Spleen (tissue), 11 donors: ENCODE data around the gene RNF224. TPM values are rescaled to one million over a fixed set of nuclear protein-coding genes. Genes with fewer than 3 reads are reported as not detected.

ENCODE experiments used
- DNase-seq: peaks from one replicate; pipeline ENCODE4 v3.0.0-alpha.2; 2020
- H3K27ac ChIP-seq, 8 donors: fragments of 200-600 bp; sonication (generic) in 7 of 8; 1 replicate in 4 of 8; 2 replicates in 4 of 8; pipeline versions ENCODE4 v1.5.0 to v1.8.0; 2016 to 2021; ENCODE audit warnings: inconsistent platforms in 4 of 8, mild to moderate bottlenecking in 4 of 8, moderate library complexity in 1 of 8
- H3K27me3 ChIP-seq, 7 donors: fragments of 200-600 bp; sonication (generic) in 6 of 7; replicated peaks in 1 of 7; 1 replicate in 4 of 7; 2 replicates in 3 of 7; pipeline versions ENCODE4 v1.5.0 to v1.8.0; 2016 to 2021; ENCODE audit warnings: inconsistent platforms in 3 of 7, mild to moderate bottlenecking in 1 of 7
- H3K36me3 ChIP-seq, 6 donors: fragments of 200-600 bp; sonication (generic) in 5 of 6; 1 replicate in 4 of 6; 2 replicates in 2 of 6; pipeline versions ENCODE4 v1.5.0 to v1.8.0; 2016 to 2021; ENCODE audit warnings: inconsistent platforms in 2 of 6
- H3K4me1 ChIP-seq, 6 donors: fragments of 200-600 bp; sonication (generic) in 5 of 6; 1 replicate in 3 of 6; 2 replicates in 3 of 6; pipeline versions ENCODE4 v1.5.0 to v1.8.0; 2016 to 2021; ENCODE audit warnings: inconsistent platforms in 3 of 6
- H3K4me3 ChIP-seq, 8 donors: fragments of 200-600 bp; sonication (generic) in 7 of 8; 1 replicate in 4 of 8; 2 replicates in 4 of 8; pipeline versions ENCODE4 v1.5.0 to v1.8.0; 2016 to 2021; ENCODE audit warnings: inconsistent platforms in 4 of 8, mild to moderate bottlenecking in 4 of 8, moderate library complexity in 2 of 8
- H3K9me3 ChIP-seq, 8 donors: fragments of 200-600 bp; sonication (generic) in 7 of 8; 1 replicate in 4 of 8; 2 replicates in 4 of 8; pipeline versions ENCODE4 v1.5.0 to v1.8.0; 2016 to 2021; ENCODE audit warnings: inconsistent platforms in 4 of 8
- CTCF ChIP-seq, 11 experiments: fragments of 200-600 bp in 7 of 11; fragments of 450-650 bp in 4 of 11; sonication (generic) in 4 of 11; IDR thresholded peaks in 8 of 11; conservative IDR thresholded peaks in 3 of 11; 1 replicate in 7 of 11; 2 replicates in 4 of 11; pipeline versions ENCODE4 v1.4.0 to v1.8.0; 2016 to 2021; ENCODE audit warnings: antibody characterized with exemption in 11 of 11, inconsistent platforms in 4 of 11, mild to moderate bottlenecking in 1 of 11
- POLR2A ChIP-seq, 3 donors: fragments of 450-650 bp; IDR thresholded peaks; one replicate each; pipeline ENCODE4 v1.5.1; 2017; ENCODE audit warnings: antibody characterized with exemption in 3 of 3, mild to moderate bottlenecking in 1 of 3
- POLR2AphosphoS5 ChIP-seq, 3 donors: sonication (generic); formaldehyde crosslinking; IDR thresholded peaks; one replicate each; pipeline ENCODE4 v1.5.1; 2017; ENCODE audit warnings: antibody characterized with exemption in 3 of 3
- WGBS, 5 donors: extraction: QIAGEN DNeasy Blood & Tissue Kit in 3 of 5; methylation state at CpG; one replicate each; pipeline versions ENCODE4 v1.1.5 to v1.1.7; 2013 to 2018; 5-methylcytosine and 5-hydroxymethylcytosine counted together
- intact Hi-C: fragments of 100-400 bp; cut with DNase I; formaldehyde crosslinking; loops from one replicate; pipeline ENCODE4 v1.15.0; 2023; ENCODE audit warnings: low total_unique reads
- polyA plus RNA-seq, 3 donors: library from polyadenylated mRNA; stranded (reverse); fragments of 200-250 nt; gene quantifications; one replicate each; pipeline ENCODE4 v1.2.1, GENCODE V29; 2013
- total RNA-seq, 7 donors: library from RNA; depleted of rRNA in 3 of 7; stranded (reverse); fragments of >200 nt in 3 of 7; fragmentation: NEBNext Ultra II Directional in 4 of 7; extraction: Animal tissue kit (Norgen Biotek cat#: 25700) in 4 of 7; gene quantifications; one replicate each; pipeline versions ENCODE4 v1.1.0 to v1.2.1, GENCODE V29; 2016 to 2021
- donor health status: healthy with polysubstance abuse.
- donor health status: DM: no; HTN: no; CAD: no; lungs with moderate emphysema.
- donor health status: DM: no; HTN: no; CAD: no.
- donor health status: Bipolar disorder and iron deficiency.
- donor health status: healthy.
- donor health status: DM: no; HTN: no; CAD: no.
- donor health status: DM: yes; HTN: yes; CAD: no.

RNF224 gene
- total and polyA plus RNA-seq, 10 donors, result not detected

- no peaks in the 10 kb centered on the region for H3K9me3 ChIP-seq
- 72 to 82% (median 80%) methylated on average over 13 to 21 of the region's 21 CpGs for WGBS, 5 donors
- no peak for TF ChIP-seq CTCF (IDR thresholded peaks at IDR 0.05 in 8 of 11, conservative IDR thresholded peaks at IDR 0.05 in 3 of 11)
- no peak for TF ChIP-seq POLR2A (IDR thresholded peaks at IDR 0.05)
- TF ChIP-seq POLR2AphosphoS5 (IDR thresholded peaks at IDR 0.05), result no peak
- H3K4me1 ChIP-seq, result peaks cover 9 to 52% (median 31%) of the 10 kb centered on the region in 6 donors
- H3K27ac ChIP-seq, result peak overlapping the region in 6 of 8 donors; percentile 48 to 92 (median 89)
- H3K4me3 ChIP-seq, result peak overlapping the region; percentile 90 to 100 (median 100)
- no peak for DNase-seq
- no peaks in the 10 kb centered on the region for H3K27me3 ChIP-seq
- H3K36me3 ChIP-seq, result peaks cover 0 to 29% (median 17%) of the 10 kb centered on the region in 6 donors
- intact Hi-C loops, result no loop called here
Measured at GRCh38 chr9:137253717-137254623, 26.7 kb downstream of the RNF224 start.

- H3K9me3 ChIP-seq, result no peaks in the 10 kb centered on the region
- peak; percentile 99 for DNase-seq
- peaks cover 9 to 56% (median 31%) of the 10 kb centered on the region in 6 donors for H3K4me1 ChIP-seq
- H3K27me3 ChIP-seq, result no peaks in the 10 kb centered on the region
- peak within 1 kb of the TSS; percentile 90 to 100 (median 100) for H3K4me3 ChIP-seq
- peaks cover 0 to 35% (median 22%) of the 10 kb centered on the region in 6 donors for H3K36me3 ChIP-seq
- intact Hi-C loops, result no loop called here
- peak within 1 kb of the TSS in 7 of 8 donors; percentile 61 to 92 (median 88) for H3K27ac ChIP-seq
- WGBS, 5 donors, result 3 to 8% (median 3%) methylated on average over 35 to 105 of the region's 105 CpGs
- peak in 1 of 3 donors; percentile 59 for TF ChIP-seq POLR2A (IDR thresholded peaks at IDR 0.05)
- TF ChIP-seq CTCF (IDR thresholded peaks at IDR 0.05 in 8 of 11, conservative IDR thresholded peaks at IDR 0.05 in 3 of 11), result peak in 3 of 11 experiments; percentile 29 to 42 (median 30)
- peak; percentile 87 to 89 (median 88) for TF ChIP-seq POLR2AphosphoS5 (IDR thresholded peaks at IDR 0.05)
Measured at GRCh38 chr9:137254624-137255447, 27.5 kb downstream of the RNF224 start, which contains the start of gene NELFB. TSS of gene NELFB (plus strand) at chr9:137255327.

GRCh38 chr9:137255448-137256114, 28.3 kb downstream of the RNF224 start:
- H3K9me3 ChIP-seq, result no peaks in the 10 kb centered on the region
- peaks cover 9 to 56% (median 31%) of the 10 kb centered on the region in 6 donors for H3K4me1 ChIP-seq
- 2 to 12% (median 3%) methylated on average over 9 to 51 of the region's 51 CpGs for WGBS, 5 donors
- DNase-seq, result no peak
- H3K36me3 ChIP-seq, result peaks cover 0 to 38% (median 22%) of the 10 kb centered on the region in 6 donors
- TF ChIP-seq POLR2AphosphoS5 (IDR thresholded peaks at IDR 0.05) (no peak), POLR2A (IDR thresholded peaks at IDR 0.05) (no peak), CTCF (IDR thresholded peaks at IDR 0.05 in 8 of 11, conservative IDR thresholded peaks at IDR 0.05 in 3 of 11) (peak in 1 of 11 experiments; percentile 0)
- H3K27ac ChIP-seq, result peak overlapping the region in 7 of 8 donors; percentile 61 to 92 (median 88)
- intact Hi-C loops, result no loop called here
- H3K27me3 ChIP-seq, result no peaks in the 10 kb centered on the region
- peak overlapping the region; percentile 90 to 100 (median 100) for H3K4me3 ChIP-seq
